ENCODE results near the gene TBRG1.

TBRG1 gene

GRCh38 chr11:124658986-124659385 lies 36.3 kb downstream of the TBRG1 start:
- no peak for DNase-seq (ENCODE audit: low read depth, low spot score)

GRCh38 chr11:124661553-124661952 lies 38.9 kb downstream of the TBRG1 start:
- no peak for DNase-seq (ENCODE audit: low read depth, low spot score)

- no peak for DNase-seq (ENCODE audit: low read depth, low spot score)
Measured at GRCh38 chr11:124662106-124662505, 39.4 kb downstream of the TBRG1 start.

- no peak for DNase-seq (ENCODE audit: low read depth, low spot score)
Measured at GRCh38 chr11:124663861-124664260, 41.2 kb downstream of the TBRG1 start.

- no peak for DNase-seq (ENCODE audit: low read depth, low spot score)
Measured at GRCh38 chr11:124667601-124668000, 44.9 kb downstream of the TBRG1 start.

- peak; percentile 16 for DNase-seq (ENCODE audit: low read depth, low spot score)
Measured at GRCh38 chr11:124669193-124669592, 46.5 kb downstream of the TBRG1 start.

- no peak for DNase-seq (ENCODE audit: low read depth, low spot score)
Measured at GRCh38 chr11:124670732-124671131, 48.1 kb downstream of the TBRG1 start.

- no peak for DNase-seq (ENCODE audit: low read depth, low spot score)
Measured at GRCh38 chr11:124672536-124673215, 50.0 kb downstream of the TBRG1 start.

- peak; percentile 62 for DNase-seq (ENCODE audit: low read depth, low spot score)
Measured at GRCh38 chr11:124673333-124674167, 50.9 kb downstream of the TBRG1 start, which contains the start of the genes SIAE and SPA17. TSS of gene SIAE (minus strand) at chr11:124673739. CDS start at chr11:124673708, 31 bp downstream. TSS of gene SPA17 (plus strand) at chr11:124673904. CDS start at chr11:124675265, 1,361 bp downstream.

GRCh38 chr11:124674168-124674517 lies 51.5 kb downstream of the TBRG1 start:
- DNase-seq (ENCODE audit: low read depth, low spot score), result no peak

- no peak for DNase-seq (ENCODE audit: low read depth, low spot score)
Measured at GRCh38 chr11:124674571-124674970, 51.9 kb downstream of the TBRG1 start.

- no peak for DNase-seq (ENCODE audit: low read depth, low spot score)
Measured at GRCh38 chr11:124676386-124676785, 53.7 kb downstream of the TBRG1 start.

GRCh38 chr11:124678416-124678815 lies 55.8 kb downstream of the TBRG1 start:
- no peak for DNase-seq (ENCODE audit: low read depth, low spot score)

- no peak for DNase-seq (ENCODE audit: low read depth, low spot score)
Measured at GRCh38 chr11:124681421-124681820, 58.8 kb downstream of the TBRG1 start.

GRCh38 chr11:124682443-124682842 lies 59.8 kb downstream of the TBRG1 start:
- no peak for DNase-seq (ENCODE audit: low read depth, low spot score)
